ENCODE measurements around the gene BRIX1.
"Not testable (repeated sequence)": the region's sequence is repeated elsewhere in the genome, so short reads cannot be mapped to it uniquely, and the experiment has no call there.

The BRIX1 gene

DNA sequence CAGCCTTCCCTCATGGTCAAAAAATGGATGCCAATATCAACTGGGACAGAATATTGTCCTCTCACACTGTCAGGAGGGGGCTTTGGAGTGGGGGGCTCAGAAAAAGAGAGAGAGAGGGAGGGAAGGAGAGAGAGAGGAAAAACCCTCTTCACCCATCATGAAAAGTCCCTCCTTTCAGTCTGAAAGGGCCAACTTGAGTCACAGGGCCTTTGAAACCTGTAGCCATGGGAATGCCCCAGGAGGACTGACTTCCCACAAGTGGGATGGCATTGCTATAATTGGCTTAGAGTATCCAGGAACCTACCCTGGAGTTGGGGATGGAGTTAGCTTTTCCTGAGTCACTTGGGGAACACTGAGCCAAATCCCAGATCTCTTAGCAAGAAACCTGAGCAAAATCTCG, 55.0 kb downstream of the BRIX1 start:
- no peak for DNase-seq

DNA sequence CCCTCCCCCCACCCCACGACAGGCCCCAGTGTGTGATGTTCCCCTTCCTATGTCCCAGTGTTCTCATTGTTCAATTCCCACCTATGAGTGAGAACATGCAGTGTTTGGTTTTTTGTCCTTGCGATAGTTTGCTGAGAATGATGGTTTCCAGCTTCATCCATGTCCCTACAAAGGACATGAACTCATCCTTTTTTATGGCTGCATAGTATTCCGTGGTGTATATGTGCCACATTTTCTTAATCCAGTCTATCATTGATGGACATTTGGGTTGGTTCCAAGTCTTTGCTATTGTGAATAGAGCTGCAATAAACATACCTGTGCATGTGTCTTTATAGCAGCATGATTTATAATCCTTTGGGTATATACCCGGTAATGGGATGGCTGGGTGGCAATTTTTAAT, 56.1 kb downstream of the BRIX1 start:
- DNase-seq: not testable (repeated sequence)
